Cardiac septum (tissue), 1 donor: ENCODE results near the gene PTPRH. TPM values are rescaled to one million over a fixed set of nuclear protein-coding genes. Genes with fewer than 3 reads are reported as not detected.

Experiments used
- DNase-seq: peaks from one replicate; pipeline ENCODE4 v3.0.0-alpha.2; 2020; ENCODE audit warnings: low spot score
- intact Hi-C: fragments of 100-400 bp; cut with DNase I; formaldehyde crosslinking; loops from one replicate; pipeline ENCODE4 v1.14.0; 2022
- total RNA-seq: library from RNA; stranded (reverse); fragmentation: NEBNext Ultra II Directional; extraction: Animal tissue kit (Norgen Biotek cat#: 25700); gene quantifications from one replicate; pipeline ENCODE4 v1.2.1, GENCODE V29; 2021
- donor health status: DM: no; HTN: no; CAD: no.

The PTPRH gene
- total RNA-seq, 1 donor from 2014 or later, result 3.7 TPM

DNA sequence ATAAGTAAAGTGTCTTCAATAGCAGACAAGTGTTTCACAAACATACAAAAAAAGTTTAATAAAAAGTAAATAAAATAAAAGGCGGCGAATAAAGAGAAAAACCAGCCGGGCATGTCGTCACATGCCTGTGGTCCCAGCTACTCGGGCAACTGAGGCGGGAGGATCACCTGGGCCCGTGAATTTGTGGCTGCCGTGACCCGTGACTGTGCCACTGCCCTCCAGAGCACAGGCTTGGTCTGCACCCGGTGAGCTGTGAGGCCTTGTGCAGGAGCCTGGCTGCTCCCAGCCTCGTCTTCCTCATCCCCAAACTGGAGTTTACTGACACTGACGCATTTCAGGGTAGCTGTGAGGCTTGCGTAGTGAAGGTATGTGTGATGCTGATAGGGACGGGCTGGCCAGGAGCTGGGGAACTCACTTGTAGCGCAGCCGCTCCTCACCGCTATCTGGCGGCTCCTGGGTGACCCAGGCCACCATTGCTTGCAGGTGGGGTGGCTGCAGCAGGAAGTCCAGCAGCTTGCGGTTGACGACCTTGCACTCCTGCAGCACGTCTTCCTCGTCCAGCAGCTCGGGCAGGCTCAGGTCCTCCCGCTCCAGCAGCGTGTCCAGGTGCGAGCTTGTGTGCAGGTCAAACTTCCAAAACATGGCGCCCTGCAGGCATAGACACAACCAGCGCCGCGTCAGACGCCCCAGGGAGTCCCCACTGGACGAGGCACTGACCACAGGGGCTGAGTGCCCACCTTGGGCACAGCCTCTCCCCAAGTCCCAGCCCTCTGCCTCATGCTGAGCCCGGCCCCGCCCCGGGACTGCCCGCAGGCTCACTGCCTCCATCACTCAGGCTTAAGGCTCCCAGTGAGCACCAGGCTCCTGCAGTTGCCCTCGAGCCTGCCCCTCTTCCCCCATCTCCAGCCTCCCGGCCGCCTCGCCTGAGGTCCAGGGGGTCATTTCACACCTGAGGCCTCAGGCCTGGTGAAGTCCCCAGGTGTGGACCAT lies 37.5 kb upstream of the PTPRH start:
- DNase-seq, result no peak
- intact Hi-C loops, result no loop called here

DNA sequence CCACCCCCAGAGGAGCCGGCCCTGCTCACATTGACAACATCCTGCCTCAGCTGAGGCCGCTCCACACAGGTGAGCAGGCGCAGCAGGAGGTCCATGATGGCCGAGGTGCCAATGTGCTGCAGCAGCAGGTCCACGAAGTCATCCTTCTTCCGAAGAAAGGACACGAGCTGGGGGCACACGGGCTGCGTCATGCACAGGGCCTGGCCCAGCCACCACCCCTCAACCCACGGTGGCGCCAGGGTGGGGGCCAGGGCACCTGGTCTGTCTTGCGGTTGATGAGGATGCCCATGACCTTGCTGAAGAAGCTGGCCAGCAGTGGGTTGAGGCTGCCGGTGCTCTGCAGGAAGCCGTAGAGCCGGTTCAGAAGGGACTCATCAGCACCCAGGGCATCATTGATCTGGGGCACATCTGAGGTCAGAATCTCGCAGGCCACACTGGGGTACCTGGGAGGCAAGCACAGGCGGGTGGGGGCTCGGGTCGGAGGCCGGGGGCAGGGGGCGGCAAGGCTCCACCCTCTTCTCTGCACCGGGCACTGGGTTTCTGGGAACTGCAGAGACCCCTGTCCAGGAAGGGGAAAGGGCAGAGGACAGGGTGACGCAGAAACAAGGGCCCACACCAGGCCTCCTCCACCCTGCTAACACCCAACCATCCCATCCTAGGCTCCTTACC lies 36.1 kb upstream of the PTPRH start:
- DNase-seq, result no peak
- intact Hi-C loops, result no loop called here

DNA sequence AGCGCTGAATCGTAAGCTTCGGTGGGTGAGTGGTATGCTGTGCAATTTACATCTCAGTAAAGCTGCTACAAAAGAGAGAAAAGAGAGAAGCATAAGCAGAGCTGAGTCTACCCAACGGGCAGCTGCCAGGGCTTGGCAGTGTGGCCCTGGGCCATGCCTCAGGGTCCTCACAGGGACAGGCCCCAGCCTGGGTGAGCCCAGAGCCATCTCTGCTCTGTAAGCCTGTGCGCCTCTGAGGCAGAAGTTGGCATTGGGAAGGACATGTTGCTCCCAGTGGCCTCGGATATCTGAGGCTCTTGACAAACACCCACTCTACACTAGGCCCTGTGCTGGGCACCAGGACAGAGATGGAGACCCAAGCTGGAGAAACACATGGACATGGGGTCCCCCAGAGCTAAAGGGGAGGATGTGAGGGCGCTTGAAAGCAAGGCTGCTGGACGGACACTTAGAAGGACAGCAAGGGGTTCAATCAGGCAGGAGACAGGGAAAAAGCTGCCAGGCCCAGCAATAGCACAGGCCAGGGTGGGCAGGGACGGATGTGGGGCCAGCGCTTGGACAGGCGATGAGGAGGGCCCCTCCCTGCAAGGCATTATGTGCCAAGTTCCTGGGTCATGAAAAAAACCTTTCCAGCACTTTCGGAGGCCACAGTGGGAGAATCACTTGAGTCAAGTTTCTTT lies 34.8 kb upstream of the PTPRH start:
- intact Hi-C loops, result no loop called here
- no peak for DNase-seq

DNA sequence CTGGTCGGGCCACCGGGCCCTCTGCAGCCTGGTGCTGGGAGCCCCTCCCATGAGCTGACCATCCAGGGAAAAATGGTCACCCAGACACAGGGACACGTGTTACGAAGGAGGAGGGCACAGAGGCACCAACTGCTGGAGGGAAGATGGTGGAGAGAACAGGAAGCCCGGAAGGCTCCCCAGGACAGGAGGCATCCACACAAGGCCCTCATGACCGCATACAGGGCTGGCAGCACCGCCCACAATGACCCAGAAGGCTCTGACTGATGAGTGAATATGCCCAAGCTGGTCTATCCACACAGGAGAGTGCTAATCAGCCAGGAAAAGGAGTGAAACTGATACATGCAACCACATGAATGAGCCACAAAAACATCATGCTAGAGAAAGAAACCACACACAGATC lies 33.2 kb upstream of the PTPRH start:
- no peak for DNase-seq
- intact Hi-C loops, result no loop called here

DNA sequence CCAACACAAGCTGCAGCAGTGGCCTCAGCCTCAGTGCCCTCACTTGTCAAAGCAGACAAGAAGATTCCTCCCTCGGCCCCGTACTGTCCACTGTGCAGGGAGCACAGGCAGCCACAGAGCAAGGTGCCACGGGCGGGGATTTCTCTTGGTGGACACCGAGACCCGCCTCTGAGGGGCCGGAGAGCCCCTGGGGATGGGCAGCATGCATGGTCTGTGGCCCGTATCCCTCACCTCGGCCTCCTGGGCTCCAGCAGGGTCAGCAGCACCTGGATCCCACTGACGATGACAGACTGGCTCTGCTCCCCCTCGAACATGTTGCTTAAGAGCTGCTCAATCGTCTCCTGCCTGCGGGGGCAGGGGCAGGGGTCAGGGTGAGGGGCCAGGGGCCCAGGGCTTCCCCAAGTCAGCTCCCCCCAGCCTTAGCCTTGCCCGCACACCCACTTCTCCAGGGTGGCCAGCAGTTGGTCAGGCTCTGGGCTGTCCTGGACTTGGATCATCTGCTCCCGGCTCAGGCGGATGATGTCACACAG lies 32.7 kb upstream of the PTPRH start:
- intact Hi-C loops, result no loop called here
- no peak for DNase-seq

DNA sequence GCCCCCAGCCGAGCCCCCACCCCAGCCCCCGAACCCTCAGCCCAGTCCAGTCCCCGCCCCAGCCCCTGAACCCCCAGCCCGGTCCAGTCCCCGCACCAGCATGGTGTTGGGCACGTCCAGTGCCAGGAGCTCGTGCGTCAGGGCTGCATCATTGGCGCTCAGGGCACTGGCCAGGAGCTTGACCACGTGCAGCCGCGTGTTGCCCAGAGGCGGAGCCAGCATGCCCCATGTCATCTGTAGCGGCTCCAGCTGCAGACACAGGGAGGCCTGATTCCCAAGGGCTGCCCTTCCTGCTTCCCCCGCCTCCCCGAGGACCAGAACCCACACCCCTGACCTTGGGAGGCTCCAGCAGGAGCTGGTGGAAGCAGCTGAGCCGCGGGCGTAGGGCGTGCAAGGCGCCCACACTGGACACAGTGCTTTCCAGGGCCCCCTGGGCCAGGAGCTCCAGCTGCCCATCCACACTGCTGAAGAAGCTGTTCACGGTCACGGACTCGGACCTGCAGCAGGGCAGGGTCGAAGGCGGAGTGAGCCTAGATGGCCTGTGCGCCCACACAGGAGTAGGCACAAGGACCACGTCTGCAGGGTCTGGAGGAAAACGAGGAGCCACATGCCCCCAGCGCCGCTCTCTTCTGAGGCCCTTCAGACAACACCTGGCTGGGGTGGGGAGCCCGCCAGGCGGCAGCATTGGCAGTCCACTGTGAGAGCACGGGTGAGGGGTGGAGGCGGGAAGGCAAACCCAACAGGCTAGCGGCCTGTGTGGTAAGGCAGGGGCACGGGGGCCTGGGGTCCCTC lies 32.0 kb upstream of the PTPRH start:
- intact Hi-C loops, result no loop called here
- no peak for DNase-seq

DNA sequence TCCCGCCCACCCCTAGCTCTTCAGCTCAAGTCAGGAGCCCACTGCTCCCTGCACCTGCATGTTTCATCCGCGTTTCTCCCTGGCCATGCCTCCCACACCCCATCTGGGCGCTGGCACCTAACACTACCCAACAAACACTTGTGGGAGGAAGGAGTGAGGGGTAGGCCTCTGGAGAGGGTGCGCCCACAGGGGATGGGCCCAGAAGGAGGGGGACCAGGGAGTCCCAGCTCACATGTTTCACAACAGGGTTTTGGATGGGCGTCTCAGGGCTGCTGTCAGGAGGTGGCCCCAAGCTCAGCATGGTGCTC lies 31.4 kb upstream of the PTPRH start:
- DNase-seq, result no peak
- intact Hi-C loops, result no loop called here

DNA sequence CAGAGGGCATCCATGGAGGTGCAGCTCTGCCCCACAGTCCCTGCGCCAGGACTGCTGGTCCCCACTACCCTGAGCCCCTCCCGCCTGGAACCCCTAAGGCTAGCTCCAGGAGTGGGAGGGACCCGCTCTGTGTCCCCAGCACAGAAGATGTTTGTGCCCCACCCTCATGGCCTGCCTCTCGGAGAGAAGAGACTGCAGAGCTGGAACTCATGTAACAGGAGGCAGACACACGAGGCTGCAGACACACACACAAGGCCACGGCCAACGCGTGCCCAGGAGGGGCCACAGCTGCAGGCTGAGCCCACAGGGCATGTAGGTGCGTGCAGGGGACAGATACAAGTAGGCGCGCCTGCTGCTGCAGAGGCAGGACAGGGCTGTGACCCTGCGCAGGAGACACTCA lies 29.7 kb upstream of the PTPRH start:
- no peak for DNase-seq
- intact Hi-C loops, result no loop called here

DNA sequence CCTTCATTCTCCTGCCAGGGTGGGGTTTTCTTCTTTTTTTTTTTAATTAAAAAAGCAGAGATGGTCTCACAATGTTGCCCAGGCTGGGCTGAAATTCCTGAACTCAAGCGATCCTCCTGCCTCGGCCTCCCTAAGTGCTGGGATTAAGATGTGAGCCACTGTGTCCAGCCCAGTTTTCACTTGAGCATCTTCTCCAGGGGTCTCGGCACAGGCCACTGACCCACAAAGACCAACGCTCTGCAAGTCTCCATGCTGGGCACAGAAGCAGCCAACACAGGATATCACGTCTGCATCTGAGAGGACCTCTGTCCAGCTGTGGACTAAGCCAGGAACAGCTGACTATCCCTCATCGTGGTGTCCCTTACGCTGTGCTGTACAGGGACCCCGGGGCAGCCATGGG lies 28.7 kb upstream of the PTPRH start:
- intact Hi-C loops, result no loop called here
- DNase-seq, result no peak

DNA sequence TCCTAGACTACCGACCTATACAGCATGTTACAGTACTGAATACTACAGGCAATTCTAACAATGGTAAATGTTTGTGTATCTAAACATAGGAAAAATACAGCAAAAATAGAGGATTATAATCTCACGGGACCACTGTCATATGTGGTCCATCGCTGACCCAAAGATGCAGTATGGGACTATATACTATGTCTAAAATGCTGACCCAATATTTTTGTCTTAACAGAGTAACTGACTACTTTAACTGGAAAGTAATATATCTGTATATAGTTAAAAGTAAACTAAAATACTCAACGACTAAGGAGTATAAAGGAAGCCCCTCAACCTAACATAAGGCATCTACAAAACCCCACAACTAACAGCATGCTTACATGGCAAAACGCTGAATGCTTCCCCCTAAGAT lies 23.7 kb upstream of the PTPRH start:
- intact Hi-C loops, result no loop called here
- DNase-seq, result no peak

DNA sequence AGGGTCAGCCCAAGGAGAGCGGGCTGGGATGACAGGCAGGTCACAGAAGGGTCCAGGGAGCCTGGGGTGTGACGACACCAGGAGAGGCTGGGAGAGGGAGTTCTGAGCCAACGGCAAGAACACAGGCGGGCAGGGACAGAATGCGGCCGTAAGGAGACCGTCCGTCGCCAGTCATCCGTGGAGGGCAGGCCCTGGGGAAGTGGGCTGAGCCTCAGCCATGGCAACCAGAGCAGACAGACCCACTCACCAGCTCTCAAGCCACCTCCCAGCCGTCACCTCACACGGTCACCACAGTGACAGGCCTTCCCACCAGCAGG lies 22.9 kb upstream of the PTPRH start:
- DNase-seq, result no peak
- intact Hi-C loops, result no loop called here

DNA sequence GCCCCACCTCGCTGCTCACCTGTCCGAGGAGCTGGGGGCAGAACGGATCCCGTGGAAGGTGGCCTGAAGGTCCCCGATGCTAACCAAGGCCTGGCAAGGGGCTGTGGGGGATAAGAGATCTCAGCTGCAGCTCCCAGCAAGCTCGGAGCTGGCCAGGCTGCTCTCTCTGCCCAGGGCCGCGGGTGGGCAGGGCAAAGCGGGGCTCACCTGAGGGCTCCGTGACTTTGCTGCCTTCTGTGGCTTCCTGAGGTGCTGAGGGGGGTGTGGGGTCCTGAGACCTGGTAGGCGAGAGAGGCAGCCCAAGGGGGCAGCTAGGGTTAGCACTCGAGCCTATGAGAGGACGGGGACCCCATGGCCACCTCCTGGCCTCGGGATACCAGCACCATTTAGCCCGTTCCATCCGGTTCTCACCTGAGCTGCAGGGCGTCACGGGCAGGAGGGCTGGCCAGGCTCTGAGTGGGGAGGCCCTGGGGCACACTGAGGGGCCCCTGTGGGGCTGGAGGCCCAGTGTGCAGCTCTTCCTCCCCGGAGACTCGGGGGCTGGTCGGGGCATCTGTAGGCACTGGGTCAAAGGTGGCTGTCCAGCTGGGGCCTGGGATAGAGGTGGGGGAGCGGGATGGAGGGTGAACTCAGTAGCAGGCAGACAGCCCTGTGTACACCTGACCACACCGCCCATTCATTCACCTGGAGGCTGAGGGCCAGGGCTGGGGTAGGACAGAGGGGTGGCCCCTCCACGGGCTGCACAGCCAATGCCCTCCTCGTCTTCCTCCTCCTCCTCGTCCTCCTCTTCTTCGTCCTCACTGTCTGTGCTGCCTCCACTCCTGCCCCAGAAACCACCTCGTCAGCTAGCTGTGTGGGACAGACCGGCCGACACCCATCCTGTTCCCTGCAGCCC lies 22.3 kb upstream of the PTPRH start:
- DNase-seq, result no peak
- intact Hi-C loops, result no loop called here

DNA sequence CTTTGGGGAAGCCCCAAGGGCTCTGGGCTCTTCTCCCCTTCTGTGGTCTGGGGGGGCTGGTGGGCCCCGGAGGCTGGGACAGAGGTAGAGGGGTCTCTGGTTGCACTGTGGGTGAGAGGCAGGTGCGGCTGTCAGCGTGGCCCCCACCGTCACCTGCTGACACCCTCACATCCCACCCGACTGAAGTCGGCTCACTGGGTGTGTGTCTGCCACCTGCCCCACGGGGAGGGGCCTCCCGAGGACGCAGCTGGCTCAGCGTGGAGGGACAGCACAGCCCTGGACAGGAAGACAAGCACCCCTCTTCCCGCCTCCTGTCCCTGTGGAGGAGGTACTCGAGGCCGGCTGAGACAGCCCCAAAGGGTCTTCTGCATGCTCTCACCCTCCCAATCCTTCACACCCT lies 21.5 kb upstream of the PTPRH start:
- intact Hi-C loops, result no loop called here
- no peak for DNase-seq

DNA sequence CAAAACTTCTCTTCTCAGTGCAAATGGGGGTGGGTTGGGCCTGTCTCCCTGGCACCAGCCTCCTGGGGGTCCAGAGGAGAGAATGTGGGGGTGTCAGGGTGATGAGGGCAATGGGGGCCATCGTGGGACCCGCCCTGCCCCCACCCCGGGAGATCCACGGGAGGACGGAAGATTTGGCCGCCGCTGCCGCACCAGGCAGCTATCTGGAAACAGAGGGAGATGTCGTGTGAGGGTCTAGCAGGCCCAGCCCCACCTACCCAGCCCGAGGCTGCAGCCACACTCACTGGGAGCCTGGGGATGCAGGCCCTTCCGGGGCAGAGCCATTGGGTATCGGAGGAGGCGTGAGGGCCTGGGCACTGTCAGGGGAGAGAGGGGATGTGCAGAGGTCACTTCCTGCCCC lies 21.0 kb upstream of the PTPRH start:
- no peak for DNase-seq
- intact Hi-C loops, result no loop called here

DNA sequence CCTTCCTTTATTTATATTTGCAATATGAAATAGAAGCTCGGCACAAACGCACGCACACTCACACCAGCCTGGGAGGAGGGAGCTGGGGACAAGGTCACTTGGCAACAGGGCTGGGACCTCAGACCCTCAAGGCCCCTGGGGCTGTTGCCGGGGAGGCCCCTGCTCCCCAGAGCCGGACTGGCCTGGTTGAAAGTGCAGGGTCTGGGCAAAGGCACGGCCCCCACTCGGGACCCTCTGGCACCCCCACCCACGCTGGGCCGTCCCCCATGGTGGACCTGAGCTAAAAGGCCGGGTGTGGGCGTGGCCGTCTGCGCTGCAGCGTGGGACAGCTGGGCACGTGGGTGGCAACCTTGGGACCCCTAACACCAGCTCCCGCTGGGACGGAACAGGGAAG lies 20.5 kb upstream of the PTPRH start:
- DNase-seq, result no peak
- intact Hi-C loops, result no loop called here

DNA sequence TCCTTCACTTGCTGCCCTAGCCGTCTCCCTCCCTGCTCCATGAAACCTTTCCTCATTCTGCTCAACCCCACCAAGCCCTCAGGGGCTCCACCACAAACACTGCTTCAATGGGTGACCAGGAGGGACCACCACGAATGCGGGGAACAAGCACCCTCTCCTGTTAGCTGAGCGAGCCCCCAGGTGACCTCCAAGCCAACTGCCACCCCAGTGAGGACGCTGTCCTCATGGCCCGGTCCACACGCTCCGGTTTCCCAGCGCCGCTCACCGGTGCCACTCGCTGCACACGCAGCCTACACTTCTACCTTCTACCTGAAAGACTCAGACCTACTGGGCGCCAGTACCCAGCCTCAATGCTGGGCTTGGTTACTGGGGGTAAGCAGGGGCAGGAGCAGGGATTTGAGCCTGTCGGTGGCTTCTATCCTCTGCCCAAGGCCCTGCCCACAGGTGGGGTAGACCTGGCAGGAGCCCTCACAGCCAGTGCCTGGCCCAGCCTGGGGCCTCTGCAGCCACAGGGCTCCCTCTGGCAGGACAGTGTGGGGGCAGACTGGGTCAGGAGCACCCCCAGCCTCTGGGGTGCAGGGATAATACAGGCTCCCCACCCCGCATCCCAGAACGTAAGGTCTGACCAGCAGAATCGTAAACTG lies 20.0 kb upstream of the PTPRH start:
- DNase-seq, result no peak
- intact Hi-C loops, result no loop called here

DNA sequence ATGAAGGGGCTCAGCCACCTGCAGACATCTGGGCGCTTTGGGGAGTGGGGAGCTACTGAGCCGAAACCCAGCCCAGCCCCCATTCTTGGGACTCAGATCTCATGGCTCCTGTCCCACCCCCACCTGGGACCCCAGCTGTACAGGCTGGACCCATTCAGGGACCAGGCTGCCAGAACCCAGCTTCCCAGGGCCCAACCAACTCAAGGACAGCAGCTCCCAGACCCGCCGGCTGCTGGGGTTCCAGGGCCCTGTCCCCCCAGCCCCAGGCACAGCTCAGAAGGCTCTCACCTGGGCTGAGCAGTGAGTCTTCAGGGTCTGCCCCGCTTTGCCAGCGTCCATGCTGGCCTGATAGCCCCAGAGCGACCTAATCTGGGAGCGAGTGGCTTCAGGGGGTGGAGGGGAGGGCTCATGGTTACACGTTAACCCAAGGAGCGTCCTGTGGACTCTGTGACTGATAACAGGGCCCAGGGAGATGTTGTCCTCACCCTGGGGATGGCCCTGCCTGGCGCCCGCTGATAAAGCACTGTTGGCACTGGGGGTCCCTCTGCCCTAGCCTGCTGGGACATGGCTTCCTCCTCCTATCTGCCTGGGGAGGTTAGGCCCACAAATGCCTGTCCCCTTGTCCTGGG lies 19.2 kb upstream of the PTPRH start, which contains the start of gene TMEM86B:
Gene TMEM86B (minus strand): TSS at position 361 of the 629 bp plus-strand sequence. CDS start 22 bp downstream, at position 339.
- DNase-seq, result no peak
- intact Hi-C loops, result no loop called here

DNA sequence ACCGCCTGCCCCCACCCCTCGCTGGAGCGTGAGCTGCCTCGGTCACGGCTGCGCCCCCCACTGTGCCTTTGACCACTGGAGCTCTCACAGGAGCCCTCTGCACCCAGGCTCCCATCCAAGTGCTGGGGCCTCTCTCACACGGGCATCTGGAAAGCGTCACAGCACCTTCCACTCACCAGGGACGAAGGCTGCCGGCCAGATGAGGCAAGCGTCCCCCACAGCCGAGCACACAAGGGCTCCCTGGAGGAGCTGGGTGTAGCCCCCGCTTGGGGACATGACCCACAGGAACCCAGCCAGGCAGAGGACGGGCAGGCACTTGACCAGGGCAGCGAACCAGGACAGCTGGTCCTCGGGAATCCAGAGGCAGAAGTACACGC lies 18.7 kb upstream of the PTPRH start:
- intact Hi-C loops, result no loop called here
- DNase-seq, result no peak
